HG02885 (cell line): Measurements from ENCODE around the gene CLCN4.

Experiments used
- ATAC-seq: cut with Tn5 transposase; IDR thresholded peaks from one replicate; pipeline ENCODE4 v1.9.1; 2021; ENCODE audit warnings: mild to moderate bottlenecking; ENCODE audit not compliant: unreplicated experiment, poor library complexity

The CLCN4 gene

GRCh38 chrX:10233173-10233572, 76.4 kb downstream of the CLCN4 start:
- ATAC-seq: no peak

- ATAC-seq: no peak
Measured at GRCh38 chrX:10233696-10234095, 76.9 kb downstream of the CLCN4 start.

- no peak for ATAC-seq
Measured at GRCh38 chrX:10235851-10236250, 79.1 kb downstream of the CLCN4 start.

- ATAC-seq: no peak
Measured at GRCh38 chrX:10237241-10237640, 80.5 kb downstream of the CLCN4 start.

- ATAC-seq: no peak
Measured at GRCh38 chrX:10239611-10240064, 82.9 kb downstream of the CLCN4 start.

GRCh38 chrX:10240918-10241317, 84.1 kb downstream of the CLCN4 start:
- ATAC-seq: peak; percentile 41

- ATAC-seq: no peak
Measured at GRCh38 chrX:10242026-10242425, 85.3 kb downstream of the CLCN4 start.

GRCh38 chrX:10243106-10243505, 86.3 kb downstream of the CLCN4 start:
- no peak for ATAC-seq

GRCh38 chrX:10244915-10245622, 88.3 kb downstream of the CLCN4 start:
- ATAC-seq: no peak

GRCh38 chrX:10245886-10246285, 89.1 kb downstream of the CLCN4 start:
- ATAC-seq: no peak

- no peak for ATAC-seq
Measured at GRCh38 chrX:10246297-10246696, 89.5 kb downstream of the CLCN4 start.

- no peak for ATAC-seq
Measured at GRCh38 chrX:10246846-10247245, 90.1 kb downstream of the CLCN4 start.

- no peak for ATAC-seq
Measured at GRCh38 chrX:10254739-10255138, 98.0 kb downstream of the CLCN4 start.

GRCh38 chrX:10259716-10260115, 102.9 kb downstream of the CLCN4 start:
- no peak for ATAC-seq

GRCh38 chrX:10265775-10266174, 109.0 kb downstream of the CLCN4 start:
- ATAC-seq: no peak

GRCh38 chrX:10278716-10279115, 121.9 kb downstream of the CLCN4 start:
- ATAC-seq: no peak

GRCh38 chrX:10280071-10280470, 123.3 kb downstream of the CLCN4 start:
- ATAC-seq: no peak

GRCh38 chrX:10282490-10282889, 125.7 kb downstream of the CLCN4 start:
- no peak for ATAC-seq

GRCh38 chrX:10286195-10286594, 129.4 kb downstream of the CLCN4 start:
- ATAC-seq: no peak
